Kidney (tissue), 22 donors: Measurements from ENCODE around the gene BPTF. TPM values are rescaled to one million over a fixed set of nuclear protein-coding genes. Genes with fewer than 3 reads are reported as not detected.

Experiments
- DNase-seq, 5 donors: peaks; one replicate each; pipeline ENCODE4 v3.0.0-alpha.2; 2013 to 2020
- FAIRE-seq: peaks from 2 replicates; lab custom pipeline; 2012; peaks lifted over from hg19 to GRCh38; lab: Jason Lieb, UNC
- H3K27ac ChIP-seq, 2 donors: one replicate each; pipeline ENCODE4 v1.7.0; 2013; ENCODE audit warnings: low read depth in 2 of 2, low read length in 2 of 2, inconsistent platforms in 1 of 2
- H3K27me3 ChIP-seq: one replicate; pipeline ENCODE4 v1.7.1; 2013; ENCODE audit warnings: low read length, inconsistent platforms; ENCODE audit not compliant: control insufficient read depth, insufficient read depth
- H3K36me3 ChIP-seq, 3 donors: one replicate each; pipeline versions ENCODE4 v1.7.0 to v1.7.1; 2013; ENCODE audit warnings: low read length in 3 of 3, control low read depth in 1 of 3, inconsistent platforms in 1 of 3; ENCODE audit not compliant: insufficient read depth in 3 of 3, control insufficient read depth in 2 of 3
- H3K4me1 ChIP-seq, 3 donors: one replicate each; pipeline versions ENCODE4 v1.7.0 to v1.7.1; 2013; ENCODE audit warnings: low read length in 3 of 3, inconsistent platforms in 1 of 3, low read depth in 1 of 3; ENCODE audit not compliant: control insufficient read depth in 2 of 3, insufficient read depth in 2 of 3
- H3K4me3 ChIP-seq, 3 donors: one replicate each; pipeline versions ENCODE4 v1.7.0 to v1.8.1; 2013; ENCODE audit warnings: low read length in 3 of 3, control low read depth in 1 of 3, inconsistent platforms in 1 of 3
- H3K9ac ChIP-seq, 3 donors: one replicate each; pipeline versions ENCODE4 v1.7.0 to v1.7.1; 2013; ENCODE audit warnings: low read length in 3 of 3, control low read depth in 1 of 3, inconsistent platforms in 1 of 3
- H3K9me3 ChIP-seq, 3 donors: one replicate each; pipeline versions ENCODE4 v1.7.0 to v1.7.1; 2013; ENCODE audit warnings: low read length in 3 of 3, control low read depth in 1 of 3, inconsistent platforms in 1 of 3; ENCODE audit not compliant: control insufficient read depth in 2 of 3, insufficient read depth in 1 of 3
- intact Hi-C: fragments of 100-400 bp; cut with DNase I; formaldehyde crosslinking; loops from one replicate; pipeline ENCODE4 v1.11.1; 2022
- long read RNA-seq, 10 donors: library from polyadenylated mRNA in 1 of 10; unstranded in 1 of 10; transcript quantifications; one replicate each; pipeline ENCODE4 v2.0.0 and lab custom pipeline, GENCODE V29; 2021 to 2026
- polyA plus RNA-seq: library from polyadenylated mRNA; stranded (reverse); fragments of 350-450 nt; fragmentation: Illumina TruSeq; extraction: RNeasy Lipid Tissue Mini Kit (QIAGEN cat#74804); gene quantifications from one replicate; pipeline ENCODE4 v1.2.3, GENCODE V29; 2014; ENCODE audit warnings: low read depth, low replicate concordance; ENCODE audit not compliant: insufficient read depth
- total RNA-seq: library from RNA; stranded (reverse); fragmentation: NEBNext Ultra II Directional; extraction: Animal tissue kit (Norgen Biotek cat#: 25700); gene quantifications from one replicate; pipeline ENCODE4 v1.2.1, GENCODE V29; 2021
- TF ChIP-seq, protein P1 (sequence below): IDR thresholded peaks from 3 replicates; pipeline ENCODE4 v1.5.1; 2012; ENCODE audit warnings: mild to moderate bottlenecking, moderate library complexity, borderline replicate concordance; ENCODE audit not compliant: insufficient read depth; ENCODE audit errors: extremely low read depth
- donor health status: control.
- donor health status: control.
- donor health status: control.
- donor health status: control.
- donor health status: control.
- donor health status: DM: yes; HTN: yes; CAD: no.
- donor health status: Normal renal cell carcinoma (clear cell type).

BPTF gene
- total RNA-seq (103 TPM), polyA plus RNA-seq (14.6 TPM)
- long read RNA-seq, donor 1, partial matches to known transcripts: 16 of 20 reads
- long read RNA-seq, donor 1, other reads (novel, unspliced or antisense): 0 of 20 reads
- long read RNA-seq, donor 2, partial matches to known transcripts: 6 of 7 reads
- long read RNA-seq, donor 2, other reads (novel, unspliced or antisense): 0 of 7 reads
- long read RNA-seq, donor 3, partial matches to known transcripts: 13 of 16 reads
- long read RNA-seq, donor 3, other reads (novel, unspliced or antisense): 0 of 16 reads
- long read RNA-seq, donor 4: 0 reads
- long read RNA-seq, donor 5: 0 reads
- long read RNA-seq, donor 6: 0 reads
- long read RNA-seq, donor 7, partial matches to known transcripts: 24 of 35 reads
- long read RNA-seq, donor 7, other reads (novel, unspliced or antisense): 11 of 35 reads
- long read RNA-seq, donor 8, partial matches to known transcripts: 15 of 18 reads
- long read RNA-seq, donor 8, other reads (novel, unspliced or antisense): 0 of 18 reads
- long read RNA-seq, donor 9: 0 reads
- long read RNA-seq, donor 10, partial matches to known transcripts: 16 of 18 reads
- long read RNA-seq, donor 10, other reads (novel, unspliced or antisense): 0 of 18 reads

DNA sequence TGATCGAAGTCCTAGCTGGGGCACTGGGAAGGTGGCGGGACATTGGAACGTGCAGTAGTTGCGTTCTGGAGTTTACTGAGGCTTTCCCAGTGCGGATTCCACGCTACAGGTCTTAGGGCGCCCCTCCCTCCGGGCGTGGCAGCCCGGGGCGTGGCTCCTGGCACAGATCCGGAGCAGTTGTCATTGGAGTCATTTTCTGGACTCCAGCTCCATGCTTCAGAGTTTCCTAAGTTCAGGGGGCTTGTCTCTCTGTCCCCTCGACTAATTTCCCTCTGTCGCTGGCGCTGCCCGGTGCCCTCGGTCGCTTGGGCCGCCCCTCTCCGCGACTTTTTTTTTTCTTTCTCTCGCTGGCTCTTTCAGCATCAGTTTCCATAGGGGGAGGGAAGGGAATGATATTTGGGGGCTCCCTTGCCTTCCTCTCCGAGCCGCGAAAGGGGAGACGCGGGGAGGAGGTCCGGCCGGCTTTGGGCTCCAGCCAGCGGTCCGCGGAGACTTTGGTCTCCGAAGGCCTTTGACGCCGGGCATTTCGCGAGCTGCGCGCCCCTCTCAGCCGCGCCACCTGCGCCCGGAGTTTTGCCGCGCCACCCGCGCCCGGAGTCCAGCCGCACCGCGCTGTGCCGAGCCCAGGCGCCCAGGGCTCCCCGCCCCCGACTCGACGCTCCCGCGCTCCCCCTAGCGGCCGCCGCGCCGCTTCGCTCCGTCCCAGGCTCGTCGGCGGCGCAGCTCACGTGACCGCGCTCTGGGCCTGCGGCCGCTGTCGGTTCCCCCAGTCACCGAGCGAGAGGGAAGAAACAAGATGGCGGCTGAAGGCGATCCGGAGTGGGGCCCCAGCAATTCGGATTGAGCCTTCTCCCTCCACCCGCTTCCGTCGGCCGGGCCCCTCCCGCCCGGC is at the start of gene BPTF:
Gene BPTF, plus strand, starts transcription at position 769 of the 892 bp plus-strand sequence. CDS start 222 bp downstream, outside the sequence.
- no peaks in the 10 kb centered on the region for H3K9me3 ChIP-seq
- DNase-seq (peak; percentile 94 to 98 (median 97)), FAIRE-seq (no peak)
- peaks cover 0 to 7% (median 0%) of the 10 kb centered on the region in 3 donors for H3K4me1 ChIP-seq
- H3K27me3 ChIP-seq: no peaks in the 10 kb centered on the region
- H3K9ac ChIP-seq: peak within 1 kb of the TSS; percentile 75 to 99 (median 98)
- peak within 1 kb of the TSS; percentile 74 to 87 for H3K27ac ChIP-seq
- intact Hi-C loops: no loop called here
- TF ChIP-seq, protein P1, sequence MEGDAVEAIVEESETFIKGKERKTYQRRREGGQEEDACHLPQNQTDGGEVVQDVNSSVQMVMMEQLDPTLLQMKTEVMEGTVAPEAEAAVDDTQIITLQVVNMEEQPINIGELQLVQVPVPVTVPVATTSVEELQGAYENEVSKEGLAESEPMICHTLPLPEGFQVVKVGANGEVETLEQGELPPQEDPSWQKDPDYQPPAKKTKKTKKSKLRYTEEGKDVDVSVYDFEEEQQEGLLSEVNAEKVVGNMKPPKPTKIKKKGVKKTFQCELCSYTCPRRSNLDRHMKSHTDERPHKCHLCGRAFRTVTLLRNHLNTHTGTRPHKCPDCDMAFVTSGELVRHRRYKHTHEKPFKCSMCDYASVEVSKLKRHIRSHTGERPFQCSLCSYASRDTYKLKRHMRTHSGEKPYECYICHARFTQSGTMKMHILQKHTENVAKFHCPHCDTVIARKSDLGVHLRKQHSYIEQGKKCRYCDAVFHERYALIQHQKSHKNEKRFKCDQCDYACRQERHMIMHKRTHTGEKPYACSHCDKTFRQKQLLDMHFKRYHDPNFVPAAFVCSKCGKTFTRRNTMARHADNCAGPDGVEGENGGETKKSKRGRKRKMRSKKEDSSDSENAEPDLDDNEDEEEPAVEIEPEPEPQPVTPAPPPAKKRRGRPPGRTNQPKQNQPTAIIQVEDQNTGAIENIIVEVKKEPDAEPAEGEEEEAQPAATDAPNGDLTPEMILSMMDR: peak; percentile 80
- no peaks in the 10 kb centered on the region for H3K36me3 ChIP-seq
- H3K4me3 ChIP-seq: peak within 1 kb of the TSS; percentile 83 to 99 (median 99)

DNA sequence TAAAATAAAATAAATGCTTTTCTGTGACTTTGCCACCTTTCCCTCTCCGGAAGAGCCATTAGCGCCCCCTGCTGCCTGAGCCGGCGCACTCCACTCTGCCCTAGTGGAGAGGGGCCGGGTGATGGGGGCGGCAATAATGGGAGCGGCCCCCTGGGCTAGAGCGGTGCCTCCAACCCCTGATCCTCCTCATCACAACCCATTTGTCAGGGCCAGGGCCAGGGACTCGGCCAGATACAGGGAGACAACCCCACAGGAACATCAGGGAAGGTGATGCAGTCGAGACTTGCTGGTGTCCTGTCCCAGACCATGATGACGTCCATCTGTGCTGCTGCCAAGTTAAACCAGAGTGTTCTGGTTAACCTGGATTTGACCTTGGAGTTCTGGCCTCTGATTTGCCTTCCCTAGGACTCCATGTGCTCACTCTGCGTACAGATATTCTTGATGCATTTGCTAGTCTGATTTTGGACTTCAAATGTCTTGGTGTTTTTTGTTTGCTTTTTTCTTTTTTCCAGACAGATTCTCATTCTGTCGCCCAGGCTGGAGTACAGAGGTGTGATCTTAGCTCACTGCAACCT is 46.1 kb upstream of the BPTF start:
- Histone ChIP-seq H3K27ac (no peak overlapping the region), H3K27me3 (no peaks in the 10 kb centered on the region), H3K9me3 (no peaks in the 10 kb centered on the region), H3K9ac (no peak overlapping the region), H3K36me3 (no peaks in the 10 kb centered on the region), H3K4me1 (no peaks in the 10 kb centered on the region), H3K4me3 (no peak overlapping the region)
- FAIRE-seq (no peak), DNase-seq (peak in 4 of 5 donors; percentile 11 to 35 (median 22))
- TF ChIP-seq, protein P1: peak; percentile 52
- intact Hi-C loops: no loop called here

GRCh38 chr17:67784364-67785121 is 40.8 kb upstream of the BPTF start:
- H3K9ac ChIP-seq: no peak overlapping the region
- H3K4me3 ChIP-seq: no peak overlapping the region
- no peak overlapping the region for H3K27ac ChIP-seq
- FAIRE-seq (no peak), DNase-seq (peak in 1 of 5 donors; percentile 6)
- intact Hi-C loops: no loop called here
- H3K9me3 ChIP-seq: no peaks in the 10 kb centered on the region
- H3K36me3 ChIP-seq: no peaks in the 10 kb centered on the region
- H3K27me3 ChIP-seq: no peaks in the 10 kb centered on the region
- TF ChIP-seq, protein P1: no peak
- H3K4me1 ChIP-seq: no peaks in the 10 kb centered on the region
